ENCODE measurements around the gene GOLGA3. TPM values are rescaled to one million over a fixed set of nuclear protein-coding genes. Genes with fewer than 3 reads are reported as not detected.

GOLGA3 gene
- total RNA-seq, 1 donor from 2014 or later, result 33.4 TPM

- Mint-ChIP-seq H3K4me3 (no peak overlapping the region), H3K36me3 (ENCODE audit: low read depth) (peaks cover 15% of the 10 kb centered on the region), H3K4me1 (no peaks in the 10 kb centered on the region), H3K27ac (ENCODE audit: unreplicated experiment) (no peak overlapping the region), H3K9me3 (no peaks in the 10 kb centered on the region), H3K27me3 (ENCODE audit: low read depth) (no peaks in the 10 kb centered on the region)
- DNase-seq (ENCODE audit: low read depth, low spot score), result no peak
- TF ChIP-seq, protein P1, sequence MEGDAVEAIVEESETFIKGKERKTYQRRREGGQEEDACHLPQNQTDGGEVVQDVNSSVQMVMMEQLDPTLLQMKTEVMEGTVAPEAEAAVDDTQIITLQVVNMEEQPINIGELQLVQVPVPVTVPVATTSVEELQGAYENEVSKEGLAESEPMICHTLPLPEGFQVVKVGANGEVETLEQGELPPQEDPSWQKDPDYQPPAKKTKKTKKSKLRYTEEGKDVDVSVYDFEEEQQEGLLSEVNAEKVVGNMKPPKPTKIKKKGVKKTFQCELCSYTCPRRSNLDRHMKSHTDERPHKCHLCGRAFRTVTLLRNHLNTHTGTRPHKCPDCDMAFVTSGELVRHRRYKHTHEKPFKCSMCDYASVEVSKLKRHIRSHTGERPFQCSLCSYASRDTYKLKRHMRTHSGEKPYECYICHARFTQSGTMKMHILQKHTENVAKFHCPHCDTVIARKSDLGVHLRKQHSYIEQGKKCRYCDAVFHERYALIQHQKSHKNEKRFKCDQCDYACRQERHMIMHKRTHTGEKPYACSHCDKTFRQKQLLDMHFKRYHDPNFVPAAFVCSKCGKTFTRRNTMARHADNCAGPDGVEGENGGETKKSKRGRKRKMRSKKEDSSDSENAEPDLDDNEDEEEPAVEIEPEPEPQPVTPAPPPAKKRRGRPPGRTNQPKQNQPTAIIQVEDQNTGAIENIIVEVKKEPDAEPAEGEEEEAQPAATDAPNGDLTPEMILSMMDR (conservative IDR thresholded peaks at IDR 0.05), result no peak
These were observed 104.9 kb downstream of the GOLGA3 start for GRCh38 chr12:132723764-132724140.

DNA sequence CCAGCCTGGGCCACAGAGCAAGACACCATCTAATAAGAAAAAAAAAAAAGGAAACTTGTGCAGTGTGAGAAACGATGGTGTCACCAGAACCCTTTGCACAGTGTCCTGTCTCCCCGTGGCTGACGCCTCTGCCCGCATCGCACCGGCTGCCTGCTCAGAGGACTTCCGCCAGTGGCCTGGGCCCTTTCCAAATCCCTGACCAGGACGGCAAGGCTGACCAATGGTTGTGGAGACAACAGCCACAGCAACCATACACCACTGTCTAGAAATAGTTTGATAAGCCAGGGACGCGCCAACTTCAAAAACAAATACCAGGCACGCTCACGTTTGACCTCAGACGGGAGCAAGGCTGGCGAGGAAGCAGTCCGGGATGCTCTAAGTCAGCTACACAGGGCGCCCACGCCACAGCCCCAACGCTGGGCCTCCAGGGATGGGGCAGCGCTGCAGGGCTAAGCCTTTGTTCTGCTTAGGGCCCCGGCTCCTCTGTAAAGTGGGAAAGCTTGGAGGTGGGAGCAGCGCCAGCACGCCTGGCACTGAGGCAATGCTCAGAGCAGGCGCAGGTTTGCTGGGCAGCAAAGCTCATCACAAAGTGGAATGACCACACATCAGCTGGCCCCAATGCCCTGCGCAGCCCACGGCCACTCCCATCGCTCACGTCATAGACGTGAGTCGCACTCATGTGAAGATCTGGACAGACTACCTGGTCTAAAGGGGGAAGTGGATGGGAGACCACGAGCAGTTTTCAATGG lies 105.5 kb downstream of the GOLGA3 start:
- no peaks in the 10 kb centered on the region for H3K27me3 Mint-ChIP-seq (ENCODE audit: low read depth)
- H3K4me3 Mint-ChIP-seq, result no peak overlapping the region
- H3K36me3 Mint-ChIP-seq (ENCODE audit: low read depth), result peaks cover 10% of the 10 kb centered on the region
- TF ChIP-seq, protein P1 (conservative IDR thresholded peaks at IDR 0.05), result no peak
- H3K4me1 Mint-ChIP-seq, result no peaks in the 10 kb centered on the region
- no peak for DNase-seq (ENCODE audit: low read depth, low spot score)
- no peaks in the 10 kb centered on the region for H3K9me3 Mint-ChIP-seq
- no peak overlapping the region for H3K27ac Mint-ChIP-seq (ENCODE audit: unreplicated experiment)

- peak overlapping the region; percentile 27 for H3K4me3 Mint-ChIP-seq
- no peaks in the 10 kb centered on the region for H3K9me3 Mint-ChIP-seq
- no peaks in the 10 kb centered on the region for H3K4me1 Mint-ChIP-seq
- H3K27ac Mint-ChIP-seq (ENCODE audit: unreplicated experiment), result no peak overlapping the region
- DNase-seq (ENCODE audit: low read depth, low spot score), result no peak
- no peaks in the 10 kb centered on the region for H3K27me3 Mint-ChIP-seq (ENCODE audit: low read depth)
- peaks cover 1% of the 10 kb centered on the region for H3K36me3 Mint-ChIP-seq (ENCODE audit: low read depth)
- TF ChIP-seq, protein P1 (conservative IDR thresholded peaks at IDR 0.05), result no peak
These were observed 107.9 kb downstream of the GOLGA3 start for GRCh38 chr12:132720606-132721345.

DNA sequence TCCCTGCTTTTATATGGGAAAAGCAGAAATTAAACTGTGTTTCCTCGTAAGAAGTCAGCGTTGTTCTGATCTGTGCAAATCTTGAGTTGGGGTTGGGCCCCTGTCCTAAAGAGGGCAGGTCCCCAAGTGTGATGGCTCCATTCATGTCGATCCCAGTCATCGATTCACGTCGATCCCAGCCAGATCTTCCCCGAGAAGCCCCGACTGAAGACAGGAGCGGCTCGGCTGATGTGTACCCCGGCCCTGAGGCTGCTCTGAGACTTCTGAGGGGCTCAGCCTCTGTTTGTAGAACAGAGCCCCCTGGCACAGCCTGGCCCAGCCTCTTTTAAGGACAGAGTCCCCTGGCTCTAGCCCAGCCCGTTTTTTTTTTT lies 108.7 kb downstream of the GOLGA3 start:
- Mint-ChIP-seq H3K9me3 (no peaks in the 10 kb centered on the region), H3K27me3 (ENCODE audit: low read depth) (no peaks in the 10 kb centered on the region), H3K36me3 (ENCODE audit: low read depth) (no peaks in the 10 kb centered on the region), H3K4me3 (no peak overlapping the region), H3K27ac (ENCODE audit: unreplicated experiment) (peak overlapping the region; percentile 27), H3K4me1 (no peaks in the 10 kb centered on the region)
- TF ChIP-seq, protein P1 (conservative IDR thresholded peaks at IDR 0.05), result no peak
- DNase-seq (ENCODE audit: low read depth, low spot score), result no peak

- H3K27me3 Mint-ChIP-seq (ENCODE audit: low read depth), result no peaks in the 10 kb centered on the region
- no peak overlapping the region for H3K27ac Mint-ChIP-seq (ENCODE audit: unreplicated experiment)
- peaks cover 4% of the 10 kb centered on the region for H3K36me3 Mint-ChIP-seq (ENCODE audit: low read depth)
- TF ChIP-seq, protein P1 (conservative IDR thresholded peaks at IDR 0.05), result no peak
- H3K4me1 Mint-ChIP-seq, result no peaks in the 10 kb centered on the region
- H3K9me3 Mint-ChIP-seq, result no peaks in the 10 kb centered on the region
- DNase-seq (ENCODE audit: low read depth, low spot score), result no peak
- peak overlapping the region; percentile 44 for H3K4me3 Mint-ChIP-seq
These were observed 109.3 kb downstream of the GOLGA3 start for GRCh38 chr12:132719141-132719953.

Measured in neural crest cell (in vitro differentiated cells).